ENCODE results near the gene CD38.

Gene CD38

GRCh38 chr4:15902746-15903145 is 124.6 kb downstream of the CD38 start:
- no peak for TF ChIP-seq CTCF (IDR thresholded peaks at IDR 0.05; ENCODE audit: control extremely low read depth, extremely low read depth, low read depth, missing control alignments)
- CTCF ChIA-PET: interaction anchor here (1.8 to 6.1 kb wide), 2 partner anchors 13 to 20 kb away, joined by 3 to 30 read pairs; no protein-coding TSS in a partner anchor

More at GRCh38 chr4:15902746-15903145, 124.6 kb downstream of the CD38 start:
- no peak for DNase-seq (ENCODE audit: extremely low spot score)
- POLR2A ChIA-PET: no interaction called here
